ENCODE results near the gene SMU1. TPM values are rescaled to one million over a fixed set of nuclear protein-coding genes. Genes with fewer than 3 reads are reported as not detected.

The SMU1 gene
- total RNA-seq, 1 experiment from 2014 or later, result 30.4 TPM

Other genes with a start within 250 kb of the SMU1 start
- gene APTX, start 75.0 kb downstream of the SMU1 start, total RNA-seq (2014; rRNA removed; shearing (Covaris generic)), result 45.0 and 50.7 TPM in 2 replicates
- gene DNAJA1, start 51.4 kb downstream of the SMU1 start, total RNA-seq (2014; rRNA removed; shearing (Covaris generic)), result 52.4 and 53.8 TPM in 2 replicates
- 5.5 and 6.7 TPM in 2 replicates for gene B4GALT1, start 90.7 kb upstream of the SMU1 start, total RNA-seq (2014; rRNA removed; shearing (Covaris generic))
- not detected in 2 replicates for gene SPINK4, start 163.5 kb upstream of the SMU1 start, total RNA-seq (2014; rRNA removed; shearing (Covaris generic))
- 27.8 and 28.7 TPM in 2 replicates for gene BAG1, start 188.0 kb upstream of the SMU1 start, total RNA-seq (2014; rRNA removed; shearing (Covaris generic))
- gene CHMP5, start 188.4 kb upstream of the SMU1 start, total RNA-seq (2014; rRNA removed; shearing (Covaris generic)), result 44.6 and 60.0 TPM in 2 replicates
- 14.0 and 21.9 TPM in 2 replicates for gene NFX1, start 213.8 kb upstream of the SMU1 start, total RNA-seq (2014; rRNA removed; shearing (Covaris generic))